Measurements from ENCODE around the gene PSMA2.
A peak's percentile ranks its signal among the peaks of the same experiment; 100 is the strongest.

Gene PSMA2

GRCh38 chr7:42931834-42932651 is at the start of gene PSMA2, which contains the start of gene MRPL32:
Gene PSMA2 (minus strand): TSS chr7:42932174. CDS start chr7:42932158, 16 bp downstream.
Gene MRPL32 (plus strand): TSS chr7:42932376. CDS start chr7:42932387, 11 bp downstream.
- DNase-seq (ENCODE audit: low spot score) (peak; percentile 98), FAIRE-seq (peak; percentile 95)

DNA sequence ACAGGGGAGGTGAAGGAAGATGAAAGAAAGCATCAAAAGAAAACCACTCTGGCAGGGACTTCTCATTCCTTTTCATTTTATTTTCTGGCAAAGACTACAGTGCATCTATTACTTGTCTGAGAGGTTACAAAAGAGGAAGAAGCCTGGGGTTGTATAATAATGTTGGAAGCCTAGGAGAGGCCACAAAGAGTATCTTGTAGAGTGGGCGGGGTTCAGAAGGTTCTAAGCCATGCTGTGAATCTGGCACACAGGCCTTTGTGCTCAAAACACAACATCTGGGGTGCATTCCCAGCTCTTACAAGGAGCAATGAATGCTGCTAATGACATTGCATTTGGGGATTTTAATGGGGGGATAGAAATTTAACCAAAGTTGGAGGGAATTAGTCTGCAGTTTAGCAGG is 49.6 kb upstream of the PSMA2 start:
- no peak for FAIRE-seq
- no peak for DNase-seq (ENCODE audit: low spot score)

DNA sequence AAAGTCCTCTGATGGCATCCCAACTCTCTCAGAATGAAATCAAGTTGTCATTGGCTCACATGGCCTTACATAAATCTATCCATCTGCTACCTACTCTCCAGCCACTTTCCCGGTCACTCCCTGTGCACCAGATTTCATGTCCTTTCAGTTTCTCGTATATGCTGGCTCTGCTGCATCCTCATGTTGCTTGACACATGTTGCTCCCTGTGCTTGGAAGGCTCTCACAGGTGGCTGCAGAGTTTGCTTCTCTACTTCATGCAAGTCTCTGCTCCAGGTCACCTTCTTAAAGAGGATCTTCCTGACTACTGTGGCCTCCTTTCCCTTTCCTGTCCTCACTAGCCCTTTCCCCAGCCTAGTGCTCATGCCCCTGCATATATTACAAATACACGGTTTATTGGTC is 48.5 kb upstream of the PSMA2 start:
- FAIRE-seq: no peak
- no peak for DNase-seq (ENCODE audit: low spot score)

- FAIRE-seq (no peak), DNase-seq (ENCODE audit: low spot score) (no peak)
These were observed 48.1 kb upstream of the PSMA2 start for GRCh38 chr7:42980084-42980483.

GRCh38 chr7:42978496-42978895 is 46.5 kb upstream of the PSMA2 start:
- no peak for FAIRE-seq

GRCh38 chr7:42976371-42976770 is 44.4 kb upstream of the PSMA2 start:
- FAIRE-seq (no peak), DNase-seq (ENCODE audit: low spot score) (no peak)

More at GRCh38 chr7:42978496-42978895, 46.5 kb upstream of the PSMA2 start:
- no peak for DNase-seq (ENCODE audit: low spot score)

DNA sequence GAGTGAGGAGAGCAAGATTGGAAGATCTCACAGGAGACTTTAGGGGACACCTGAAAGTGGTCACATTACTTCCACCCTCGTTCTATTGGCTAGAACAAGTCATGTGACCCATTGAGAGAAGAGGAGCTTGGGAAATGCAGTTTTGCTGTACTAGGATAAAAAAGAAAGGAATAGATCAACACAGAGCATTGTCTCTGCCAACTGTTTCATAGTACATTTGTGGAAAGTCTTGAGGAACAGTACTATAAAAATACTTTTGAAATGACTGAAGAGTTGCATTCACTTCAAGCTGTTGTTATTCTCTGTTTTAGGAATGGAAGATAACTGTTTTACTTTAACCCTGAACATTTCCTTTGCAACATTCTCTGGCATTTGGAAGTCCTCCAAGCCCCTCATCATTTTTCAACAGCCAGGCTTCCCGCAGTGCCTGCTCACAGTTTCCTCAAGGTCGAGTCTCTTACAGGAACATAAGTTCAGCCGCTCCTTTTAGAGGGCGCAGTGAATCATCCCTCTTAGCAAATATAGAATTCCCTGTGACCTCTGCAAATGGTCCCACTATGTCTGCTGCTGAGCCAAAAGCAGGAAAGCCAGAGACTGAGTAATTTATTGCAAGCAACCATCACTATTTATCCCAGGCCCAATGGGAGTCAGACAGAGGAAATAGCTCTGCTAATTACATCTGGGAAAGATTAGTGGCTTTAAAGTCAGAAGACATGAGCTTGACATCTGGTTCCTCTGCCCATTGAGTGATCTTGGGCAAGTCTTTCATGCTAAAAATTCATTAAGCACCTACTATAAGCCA is 40.9 kb upstream of the PSMA2 start:
- DNase-seq (ENCODE audit: low spot score): peak; percentile 80
- peak; percentile 86 for FAIRE-seq

GRCh38 chr7:42967391-42967790 is 35.4 kb upstream of the PSMA2 start:
- DNase-seq (ENCODE audit: low spot score): no peak

DNA sequence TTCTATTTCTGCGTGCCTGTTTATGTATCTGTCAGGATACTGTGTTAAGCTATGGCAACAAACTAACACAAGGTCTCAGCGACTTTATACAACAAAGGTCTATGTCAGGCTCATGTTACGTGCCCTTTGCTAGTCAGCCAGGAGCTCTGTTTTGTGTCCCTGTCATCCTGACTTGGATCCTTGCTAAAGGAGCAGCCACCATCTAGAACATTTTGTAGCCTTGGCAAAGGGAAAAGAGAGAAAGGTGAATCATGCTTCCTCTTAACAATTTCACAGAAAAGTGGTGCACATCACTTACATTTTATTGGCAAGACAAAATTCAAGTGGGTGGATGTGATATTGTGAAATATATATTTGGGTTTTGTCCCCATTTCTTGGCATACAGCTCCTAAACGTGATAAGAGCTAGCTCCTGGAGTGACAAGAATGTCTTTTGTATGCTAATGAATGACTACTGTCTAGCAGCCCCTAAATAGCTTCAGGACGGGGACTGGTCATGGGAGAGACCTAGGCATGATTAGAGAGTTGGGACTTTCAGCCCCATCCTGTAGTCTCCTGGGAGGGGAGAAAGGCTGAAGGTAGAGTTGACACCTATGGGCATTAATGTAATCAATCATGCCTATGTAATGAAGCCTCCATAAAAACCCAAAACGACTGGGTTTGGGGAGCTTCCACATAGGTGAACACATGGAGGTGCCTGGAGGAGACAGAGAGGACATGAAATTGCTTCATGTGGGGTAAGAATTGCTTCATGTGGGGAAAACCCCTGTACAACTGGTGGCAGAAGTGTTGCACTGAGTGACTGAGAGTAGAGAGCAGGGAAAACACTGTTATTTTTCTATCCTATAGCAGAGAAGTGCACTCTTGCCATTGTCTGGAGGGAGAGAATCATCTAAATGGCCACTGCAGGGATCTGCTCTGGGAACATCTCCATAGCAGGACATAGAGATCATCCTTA is 33.2 kb upstream of the PSMA2 start:
- no peak for DNase-seq (ENCODE audit: low spot score)
- FAIRE-seq: no peak

More at GRCh38 chr7:42967391-42967790, 35.4 kb upstream of the PSMA2 start:
- FAIRE-seq: no peak

GRCh38 chr7:42964293-42964692 is 32.3 kb upstream of the PSMA2 start:
- FAIRE-seq (no peak), DNase-seq (ENCODE audit: low spot score) (no peak)

DNA sequence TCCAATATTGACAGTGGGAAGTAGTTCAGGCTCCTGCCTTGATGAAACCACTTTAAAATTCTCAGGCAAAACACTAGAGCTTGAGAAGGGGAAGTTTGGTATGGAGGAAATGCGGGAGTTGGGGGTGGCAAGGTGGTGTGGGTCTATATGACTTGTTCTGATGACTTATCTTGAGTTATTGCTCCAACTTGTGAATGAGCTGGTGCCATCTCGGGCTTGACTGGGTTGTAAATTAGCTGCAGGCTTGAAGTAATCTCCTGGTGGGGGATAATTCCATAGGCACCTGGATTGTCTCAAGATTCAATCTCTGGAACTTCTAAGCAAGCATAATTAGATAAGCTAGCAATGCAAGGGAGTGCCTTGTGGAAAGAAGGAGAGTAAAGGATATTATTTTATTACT is 29.2 kb upstream of the PSMA2 start:
- FAIRE-seq (no peak), DNase-seq (ENCODE audit: low spot score) (no peak)

DNA sequence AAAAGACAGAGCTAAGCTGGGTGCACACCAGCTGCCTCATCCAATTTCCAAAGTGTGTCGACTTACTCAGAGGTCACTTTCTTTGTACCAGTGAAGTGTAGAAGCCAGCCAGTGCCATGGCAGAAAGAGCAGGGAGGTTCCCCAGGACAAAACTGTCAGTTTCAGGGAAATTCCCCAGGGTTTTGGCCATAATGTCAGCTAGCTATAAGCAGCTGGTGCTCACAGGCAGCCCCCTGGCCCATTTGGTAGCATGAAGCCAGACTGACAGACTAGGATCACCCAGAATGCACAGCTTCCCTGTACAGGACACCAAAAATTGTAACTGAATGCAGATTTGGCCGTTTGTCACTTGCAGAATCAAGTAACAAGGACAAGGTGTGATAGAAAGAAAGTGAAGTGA is 28.8 kb upstream of the PSMA2 start:
- no peak for DNase-seq (ENCODE audit: low spot score)
- no peak for FAIRE-seq

DNA sequence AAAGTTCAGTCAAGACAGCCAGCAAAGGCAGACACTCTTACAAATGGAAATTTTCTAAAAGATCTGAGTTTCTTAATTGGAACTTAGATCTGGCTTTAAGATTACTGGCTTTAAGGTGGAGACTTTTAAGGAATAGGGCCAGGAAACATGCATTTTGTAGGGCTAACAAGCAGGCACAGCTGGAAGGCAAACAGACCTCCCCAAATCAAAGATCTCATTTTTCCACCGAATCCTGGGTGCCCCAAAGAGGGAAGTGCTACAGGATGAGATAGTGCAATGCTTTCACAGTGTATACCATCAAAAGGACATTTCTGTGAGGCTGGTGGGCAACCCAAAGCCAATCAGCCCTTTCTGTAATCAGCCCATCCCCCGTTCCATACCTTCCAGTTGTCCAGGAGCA is 27.6 kb upstream of the PSMA2 start:
- DNase-seq (ENCODE audit: low spot score): no peak
- no peak for FAIRE-seq

DNA sequence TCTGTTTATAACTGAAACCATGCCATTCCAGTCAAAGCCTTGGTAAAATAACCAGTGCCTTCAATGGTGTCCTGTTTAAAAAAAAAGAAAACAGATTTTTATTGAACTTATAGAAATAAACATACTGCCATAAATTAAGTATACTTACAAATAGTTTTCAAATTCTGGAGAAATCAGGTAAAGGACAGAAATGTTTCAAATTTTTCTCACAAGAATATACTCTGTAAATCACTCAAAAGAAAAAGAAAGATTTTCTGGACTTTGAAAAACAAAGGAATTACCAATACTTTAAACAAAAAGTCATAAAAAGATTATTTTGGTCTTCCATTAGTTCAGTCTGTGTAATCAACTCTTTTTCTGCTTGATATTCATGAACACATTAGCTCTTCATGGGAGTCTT is 24.1 kb upstream of the PSMA2 start:
- FAIRE-seq (no peak), DNase-seq (ENCODE audit: low spot score) (no peak)

GRCh38 chr7:42953994-42954393 is 22.0 kb upstream of the PSMA2 start:
- no peak for FAIRE-seq
- DNase-seq (ENCODE audit: low spot score): no peak

- DNase-seq (ENCODE audit: low spot score): no peak
- no peak for FAIRE-seq
These were observed 20.4 kb upstream of the PSMA2 start for GRCh38 chr7:42952328-42952727.

DNA sequence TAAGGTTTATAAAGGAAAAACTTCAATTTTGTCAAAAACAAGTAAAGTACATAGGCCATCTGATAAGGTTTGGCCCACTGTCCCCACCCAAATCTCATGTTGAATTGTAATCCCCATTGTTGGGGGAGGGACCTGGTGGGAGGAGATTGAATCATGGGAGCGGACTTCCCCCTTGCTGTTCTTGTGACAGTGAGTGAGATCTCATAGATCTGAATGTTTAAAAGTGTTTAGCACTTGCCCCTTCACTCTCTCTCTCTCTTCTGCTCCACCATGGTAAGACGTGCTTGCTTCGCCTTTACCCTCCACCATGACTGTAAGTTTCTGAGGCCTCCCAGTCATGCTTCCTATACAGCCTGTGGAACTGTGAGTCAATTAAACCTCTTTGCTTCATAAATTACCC is 18.4 kb upstream of the PSMA2 start:
- no peak for DNase-seq (ENCODE audit: low spot score)
- FAIRE-seq: no peak

- DNase-seq (ENCODE audit: low spot score) (no peak), FAIRE-seq (no peak)
These were observed 15.5 kb upstream of the PSMA2 start for GRCh38 chr7:42947521-42947920.

DNA sequence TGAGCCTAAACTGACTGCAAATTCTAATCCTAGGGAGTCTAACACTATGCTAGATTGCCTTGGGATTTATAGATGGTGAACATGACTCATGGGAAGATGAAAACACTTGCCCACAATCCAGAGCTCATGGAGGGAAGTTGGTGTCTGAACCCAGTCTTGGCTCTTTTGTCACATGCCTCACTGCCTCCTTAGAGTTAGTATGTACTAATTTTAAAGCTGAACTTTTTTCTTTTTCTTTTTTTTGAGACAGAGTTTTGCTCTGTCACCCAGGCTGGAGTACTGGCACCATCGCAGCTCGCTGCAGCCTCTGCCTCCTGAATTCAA is 14.6 kb upstream of the PSMA2 start:
- DNase-seq (ENCODE audit: low spot score) (no peak), FAIRE-seq (no peak)

DNA sequence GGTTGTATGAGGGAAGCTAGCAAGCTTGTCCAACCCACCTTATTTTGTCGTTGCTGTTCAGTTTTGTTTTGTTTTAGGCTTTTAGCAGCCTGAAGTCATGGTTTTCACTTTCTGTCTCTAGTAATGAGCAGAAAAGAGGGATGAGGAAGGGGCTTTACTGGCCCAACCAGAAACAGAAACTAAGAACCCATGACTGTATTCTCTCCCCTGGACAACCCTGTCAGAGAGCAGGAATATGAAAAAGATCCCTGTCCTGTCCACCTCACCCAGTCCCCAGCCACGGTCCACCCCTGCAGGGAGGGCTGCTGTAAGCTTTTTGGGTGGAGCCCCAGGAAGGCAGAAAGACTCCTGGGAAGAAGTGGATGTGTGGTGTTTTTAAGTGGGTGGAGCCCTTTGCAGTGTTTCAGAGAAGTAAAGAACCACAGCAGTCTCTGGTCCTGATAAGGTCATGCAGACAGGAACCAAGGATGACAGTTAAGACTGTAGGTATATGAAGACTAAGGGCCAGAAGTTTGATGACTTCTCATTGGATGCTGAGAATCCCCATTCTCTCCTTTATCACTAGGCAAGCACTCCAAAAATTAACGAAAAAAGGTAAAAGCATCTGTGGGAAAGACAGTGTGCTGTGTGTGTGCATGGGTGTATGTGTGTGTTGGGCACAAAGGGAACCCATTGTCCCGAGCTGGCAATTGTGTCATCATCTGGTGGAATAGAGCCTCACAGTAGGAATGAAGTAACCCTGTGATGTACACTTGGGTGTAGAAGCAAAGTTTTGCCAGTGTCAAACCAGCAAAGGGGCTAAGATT is 14.1 kb upstream of the PSMA2 start:
- FAIRE-seq: no peak
- DNase-seq (ENCODE audit: low spot score): no peak
